ENCODE data around the gene DMTF1. TPM values are rescaled to one million over a fixed set of nuclear protein-coding genes. Genes with fewer than 3 reads are reported as not detected.

DMTF1 gene
- total RNA-seq, 1 donor from 2014 or later = 124 TPM

GRCh38 chr7:87144173-87144657 lies 8.0 kb upstream of the DMTF1 start:
- intact Hi-C loops (cut with micrococcal nuclease) = no loop called here

- intact Hi-C loops (cut with micrococcal nuclease) = no loop called here
Observed at GRCh38 chr7:87146740-87147386, 5.4 kb upstream of the DMTF1 start.

GRCh38 chr7:87147500-87147899 lies 4.8 kb upstream of the DMTF1 start:
- intact Hi-C loops (cut with micrococcal nuclease) = no loop called here

GRCh38 chr7:87148332-87148955 lies 3.8 kb upstream of the DMTF1 start:
- intact Hi-C loops (cut with micrococcal nuclease) = loop anchor here (1.0 kb wide), 2 partner anchors 209 to 222 kb away; no protein-coding TSS in a partner anchor

- intact Hi-C loops (cut with micrococcal nuclease) = loop anchor here (5.0 kb wide), 3 partner anchors 36 to 266 kb away; no protein-coding TSS in a partner anchor
Observed at GRCh38 chr7:87151002-87151728, 1.1 kb upstream of the DMTF1 start.

GRCh38 chr7:87151729-87152111 lies 533 bp upstream of the DMTF1 start:
- intact Hi-C loops (cut with micrococcal nuclease) = loop anchor here (1.0 to 5.0 kb wide), 7 partner anchors 36 to 1067 kb away; partner anchors contain the start of genes CROT and TMEM243

GRCh38 chr7:87152897-87153641 lies 816 bp downstream of the DMTF1 start:
- intact Hi-C loops (cut with micrococcal nuclease) = loop anchor here (1.0 to 5.0 kb wide), 9 partner anchors 10 to 1066 kb away; partner anchors contain the start of genes CROT, ELAPOR2 and TMEM243

- intact Hi-C loops (cut with micrococcal nuclease) = loop anchor here (5.0 kb wide), 3 partner anchors 33 to 263 kb away; no protein-coding TSS in a partner anchor
Observed at GRCh38 chr7:87154166-87154565, 1.9 kb downstream of the DMTF1 start.

GRCh38 chr7:87154569-87154968 lies 2.3 kb downstream of the DMTF1 start:
- intact Hi-C loops (cut with micrococcal nuclease) = loop anchor here (5.0 kb wide), 3 partner anchors 33 to 263 kb away; no protein-coding TSS in a partner anchor

- intact Hi-C loops (cut with micrococcal nuclease) = no loop called here
Observed at GRCh38 chr7:87155788-87156187, 3.5 kb downstream of the DMTF1 start.

GRCh38 chr7:87156709-87157108 lies 4.5 kb downstream of the DMTF1 start:
- intact Hi-C loops (cut with micrococcal nuclease) = no loop called here

GRCh38 chr7:87159538-87159937 lies 7.3 kb downstream of the DMTF1 start:
- intact Hi-C loops (cut with micrococcal nuclease) = no loop called here

GRCh38 chr7:87164433-87164832 lies 12.2 kb downstream of the DMTF1 start:
- intact Hi-C loops (cut with micrococcal nuclease) = no loop called here

GRCh38 chr7:87170828-87171227 lies 18.6 kb downstream of the DMTF1 start:
- intact Hi-C loops (cut with micrococcal nuclease) = no loop called here

GRCh38 chr7:87171282-87171934 lies 19.2 kb downstream of the DMTF1 start:
- intact Hi-C loops (cut with micrococcal nuclease) = no loop called here

GRCh38 chr7:87173471-87173870 lies 21.2 kb downstream of the DMTF1 start:
- intact Hi-C loops (cut with micrococcal nuclease) = no loop called here

GRCh38 chr7:87178320-87178719 lies 26.1 kb downstream of the DMTF1 start:
- intact Hi-C loops (cut with micrococcal nuclease) = no loop called here

- intact Hi-C loops (cut with micrococcal nuclease) = no loop called here
Observed at GRCh38 chr7:87179180-87179579, 26.9 kb downstream of the DMTF1 start.

GRCh38 chr7:87187120-87187519 lies 34.9 kb downstream of the DMTF1 start:
- intact Hi-C loops (cut with micrococcal nuclease) = loop anchor here (5.0 kb wide), 1 partner anchor 35 kb away; the partner anchor contains the start of gene DMTF1

GRCh38 chr7:87188930-87189329 lies 36.7 kb downstream of the DMTF1 start:
- intact Hi-C loops (cut with micrococcal nuclease) = loop anchor here (5.0 kb wide), 1 partner anchor 37 kb away; the partner anchor contains the start of gene DMTF1

Measured in T-helper 2 cell treated with Interferon-gamma antibody and Interleukin-4, amounts not matched to agents 100 ng/mL and 5 ng/mL, for 36 hours (primary cell).